NCI-H2081 treated with DMSO at 0.1 percent for 48 hours (cell line): ENCODE results near the gene SYNE4.
"Not testable (repeated sequence)": the region's sequence is repeated elsewhere in the genome, so short reads cannot be mapped to it uniquely, and the experiment has no call there.

ENCODE experiments used
- DNase-seq: peaks from one replicate; lab custom pipeline; 2025; lab: John Stamatoyannopoulos, UW

SYNE4 gene

GRCh38 chr19:35990156-35990555 is 18.5 kb downstream of the SYNE4 start:
- DNase-seq, result no peak

DNA sequence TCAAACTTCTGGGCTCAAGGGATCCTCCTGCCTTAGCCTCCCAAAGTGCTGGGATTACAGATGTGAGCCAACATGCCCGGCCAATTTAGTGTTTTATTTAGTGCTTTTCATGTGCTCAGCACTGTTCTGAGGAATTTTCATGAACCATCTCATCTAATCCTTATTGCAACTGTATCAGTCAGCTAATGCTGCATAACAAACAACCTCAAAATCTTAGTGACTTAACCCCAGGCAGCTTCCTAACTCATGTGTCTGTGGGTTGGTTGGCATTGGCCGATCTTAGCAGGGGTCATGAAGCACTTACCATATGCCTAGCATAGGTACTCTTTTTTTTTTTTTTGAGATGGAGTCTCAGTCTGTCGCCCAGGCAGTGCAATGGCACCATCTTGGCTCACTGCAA is 19.8 kb downstream of the SYNE4 start:
- no peak for DNase-seq

- no peak for DNase-seq
Measured at GRCh38 chr19:35987571-35987896, 21.1 kb downstream of the SYNE4 start.

DNA sequence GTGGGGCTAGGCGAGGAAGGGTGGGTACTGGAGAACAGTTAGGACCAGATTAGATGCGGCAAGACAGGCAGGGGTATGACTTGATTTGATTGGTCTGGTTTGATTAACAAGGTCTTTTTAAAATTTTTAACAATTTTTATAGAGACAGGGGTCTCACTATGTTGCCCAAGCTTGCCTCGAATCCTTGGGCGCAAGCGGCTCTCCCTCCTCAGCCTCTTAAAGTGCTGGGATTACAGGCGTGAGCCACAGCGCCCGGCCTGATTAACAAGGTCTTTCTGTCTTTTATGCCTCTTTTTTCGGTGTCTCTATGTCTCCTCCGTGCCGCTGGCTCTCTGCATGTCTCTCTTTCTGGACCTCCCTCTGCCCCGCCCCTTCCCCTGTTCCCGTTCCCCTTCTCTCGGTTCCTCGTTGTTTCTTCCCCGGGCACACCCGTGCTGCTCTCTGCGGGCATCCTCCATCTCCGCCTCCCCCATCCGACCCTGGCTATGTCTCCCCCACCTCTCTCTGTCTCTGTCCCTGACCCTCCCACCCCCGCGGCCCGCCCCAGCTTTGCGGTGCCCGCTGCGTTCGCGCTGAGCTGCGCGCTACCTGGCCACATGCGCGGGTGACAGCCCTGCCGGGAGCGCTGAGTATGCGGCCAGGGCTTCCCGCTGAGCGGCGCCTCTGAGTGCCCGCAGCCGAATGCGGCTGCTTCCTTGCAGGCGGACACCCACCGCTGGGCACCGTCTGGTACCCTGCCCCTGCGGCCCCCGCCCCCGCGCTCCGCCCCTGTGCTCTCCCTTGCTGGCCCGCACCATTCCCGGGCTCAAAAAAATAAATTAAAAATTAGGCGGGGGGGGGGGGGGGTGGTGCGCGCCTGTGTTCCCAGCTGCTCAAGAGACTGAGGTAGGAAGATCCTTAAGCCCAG is 21.7 kb downstream of the SYNE4 start:
- DNase-seq, result no peak

GRCh38 chr19:35986111-35986510 is 22.5 kb downstream of the SYNE4 start:
- no peak for DNase-seq

DNA sequence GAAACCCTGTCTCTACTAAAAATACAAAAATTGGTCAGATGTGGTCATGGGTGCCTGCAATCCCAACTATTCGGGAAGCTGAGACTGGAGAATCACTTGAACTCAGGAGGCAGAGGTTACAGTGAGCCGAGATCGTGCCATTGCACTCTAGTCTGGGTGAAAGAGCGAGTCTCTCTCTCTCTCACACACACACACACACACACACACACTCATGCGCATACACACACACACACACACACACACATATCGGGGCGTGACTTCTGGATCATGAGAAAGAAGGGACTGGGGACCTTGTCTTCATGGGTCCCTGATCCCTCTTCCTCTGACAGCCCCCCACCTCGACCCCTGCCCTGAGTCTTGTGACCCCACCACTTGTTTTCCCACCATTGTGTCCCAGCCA is 25.4 kb downstream of the SYNE4 start:
- DNase-seq, result no peak

GRCh38 chr19:35980997-35981396 is 27.6 kb downstream of the SYNE4 start:
- not testable (repeated sequence) for DNase-seq

GRCh38 chr19:35978832-35979365 is 29.7 kb downstream of the SYNE4 start:
- DNase-seq, result no peak

- no peak for DNase-seq
Measured at GRCh38 chr19:35978271-35978670, 30.3 kb downstream of the SYNE4 start.

- no peak for DNase-seq
Measured at GRCh38 chr19:35977446-35978222, 31.0 kb downstream of the SYNE4 start.

GRCh38 chr19:35975608-35976214 is 32.9 kb downstream of the SYNE4 start:
- no peak for DNase-seq

- DNase-seq, result no peak
Measured at GRCh38 chr19:35973487-35973886, 35.1 kb downstream of the SYNE4 start.

DNA sequence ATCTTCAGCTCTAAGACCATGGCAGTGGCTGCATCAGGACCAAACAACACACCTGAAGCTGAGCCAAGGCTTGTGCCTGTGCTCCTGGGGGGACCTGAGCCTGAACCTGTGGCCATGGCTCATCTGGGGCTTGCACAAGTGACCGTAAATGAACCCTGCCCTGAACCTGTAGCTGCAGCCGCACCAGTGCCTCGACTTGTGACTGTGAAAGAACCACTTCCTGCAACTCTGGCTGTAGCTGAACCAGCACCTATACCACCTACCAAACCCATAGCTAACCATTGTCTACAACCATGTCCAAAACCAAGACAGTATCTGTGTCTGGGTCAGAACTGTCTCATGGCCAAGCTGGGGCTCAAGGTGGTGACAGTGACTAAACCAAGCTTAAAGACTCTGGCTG is 41.8 kb downstream of the SYNE4 start:
- DNase-seq, result no peak

- DNase-seq, result no peak
Measured at GRCh38 chr19:35963514-35963913, 45.1 kb downstream of the SYNE4 start.

- no peak for DNase-seq
Measured at GRCh38 chr19:35960432-35960972, 48.1 kb downstream of the SYNE4 start.

DNA sequence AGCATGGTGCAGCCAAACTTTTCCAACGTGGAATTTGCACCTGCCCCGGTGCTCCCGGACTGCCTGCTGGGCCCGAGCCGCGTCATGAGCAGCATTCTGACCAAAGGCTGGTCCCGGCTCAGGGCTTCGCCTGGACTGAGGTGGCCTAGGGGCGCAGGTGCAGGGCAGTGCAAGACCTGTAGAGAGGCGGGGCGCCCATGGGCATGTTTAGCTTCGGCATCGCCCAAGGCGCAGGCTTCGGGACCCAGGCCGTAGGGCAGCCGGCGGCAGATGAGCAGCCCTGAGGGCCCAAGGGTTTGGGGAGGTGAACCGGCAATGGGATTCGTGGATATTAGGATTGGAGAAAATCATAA is 48.7 kb downstream of the SYNE4 start:
- DNase-seq, result no peak

GRCh38 chr19:35959040-35959967 is 49.3 kb downstream of the SYNE4 start:
- DNase-seq, result no peak

DNA sequence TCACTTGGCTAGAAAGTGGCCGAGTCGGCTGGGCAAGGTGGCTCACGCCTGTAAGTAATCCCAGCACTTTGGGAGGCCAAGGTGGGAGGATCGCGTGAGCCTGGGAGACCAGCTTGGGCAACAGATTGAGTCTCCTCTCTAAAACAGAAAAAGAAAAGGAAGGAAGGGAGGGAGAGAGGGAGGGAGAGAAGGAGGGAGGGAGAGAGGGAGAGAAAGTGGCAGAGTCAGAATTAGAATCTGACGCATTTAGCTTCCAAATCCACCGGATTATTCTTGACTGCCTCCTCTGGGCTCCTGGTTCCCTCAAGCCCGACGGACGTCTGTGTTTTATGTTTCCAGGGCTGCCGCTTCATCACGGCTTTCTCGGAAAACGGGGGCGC is 50.0 kb downstream of the SYNE4 start:
- DNase-seq, result no peak

DNA sequence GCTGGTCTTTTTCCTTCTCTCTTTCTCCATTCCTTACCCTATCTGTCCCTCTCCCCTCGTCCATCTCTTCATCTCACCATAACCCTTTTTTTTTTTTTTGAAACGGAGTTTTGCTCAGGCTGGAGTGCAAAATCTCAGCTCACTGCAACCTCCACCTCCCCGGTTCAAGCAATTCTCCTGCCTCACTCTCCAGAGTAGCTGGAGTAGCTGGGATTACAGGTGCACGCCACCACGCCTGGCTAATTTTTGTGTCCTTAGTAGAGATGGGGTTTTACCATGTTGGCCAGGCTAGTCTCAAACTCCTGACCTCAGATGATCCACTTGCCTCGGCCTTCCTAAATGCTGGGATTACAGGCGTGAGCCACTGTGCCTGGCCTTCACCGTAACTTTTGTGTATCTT is 51.2 kb downstream of the SYNE4 start:
- not testable (repeated sequence) for DNase-seq

GRCh38 chr19:35955881-35956634 is 52.6 kb downstream of the SYNE4 start:
- no peak for DNase-seq
